K562 (cell line): ENCODE measurements around the gene RNF167. TPM values are rescaled to one million over a fixed set of nuclear protein-coding genes. Genes with fewer than 3 reads are reported as not detected.

ENCODE experiments used
- HMGXB4 ChIP-seq: sonication (generic); formaldehyde crosslinking; IDR thresholded peaks from 2 replicates; pipeline ENCODE4 v1.8.1; 2023; ENCODE audit warnings: mild to moderate bottlenecking, missing genetic modification reagents
- JUN ChIP-seq, 2 experiments: sonication (generic) in 1 of 2; formaldehyde crosslinking in 1 of 2; IDR thresholded peaks; 2 replicates each; pipeline versions ENCODE4 v1.6.1 to v1.8.0; 2012 to 2022; ENCODE audit warnings: borderline replicate concordance in 2 of 2, mild to moderate bottlenecking in 2 of 2, improper control_type of control experiment in 1 of 2, low read depth in 1 of 2, low read length in 1 of 2, missing genetic modification reagents in 1 of 2
- KAT7 ChIP-seq: sonication (generic); formaldehyde crosslinking; IDR thresholded peaks from 2 replicates; pipeline ENCODE4 v1.8.0; 2022; ENCODE audit warnings: missing genetic modification reagents, mild to moderate bottlenecking, borderline replicate concordance
- MXI1 ChIP-seq: IDR thresholded peaks from 2 replicates; pipeline ENCODE4 v1.6.1; 2011; ENCODE audit warnings: low read depth, mild to moderate bottlenecking, improper control_type of control experiment, low read length
- MYC ChIP-seq, 2 experiments: fragments of 250-450 bp in 1 of 2; sonication (Bioruptor Pico) in 1 of 2; IDR thresholded peaks; 2 replicates each; pipeline versions ENCODE4 v1.5.1 to v1.6.1; 2012 to 2021; ENCODE audit warnings: low read depth in 2 of 2, borderline replicate concordance in 1 of 2, improper control_type of control experiment in 1 of 2, low read length in 1 of 2, mild to moderate bottlenecking in 1 of 2, moderate library complexity in 1 of 2
- NFATC3 ChIP-seq: fragments of 450-650 bp; IDR thresholded peaks from 2 replicates; pipeline ENCODE4 v1.6.1; 2017; ENCODE audit warnings: mild to moderate bottlenecking
- SIN3A ChIP-seq, 2 experiments: fragments of 150-350 bp in 1 of 2; IDR thresholded peaks; 2 replicates each; pipeline ENCODE4 v1.6.1; 2011 to 2016; ENCODE audit warnings: borderline replicate concordance in 2 of 2, low read depth in 2 of 2, low read length in 2 of 2, mild to moderate bottlenecking in 2 of 2, moderate library complexity in 2 of 2; ENCODE audit not compliant: control insufficient read depth in 1 of 2
- SNRNP70 ChIP-seq: fragments of 200-400 bp; formaldehyde crosslinking; optimal IDR thresholded peaks from 2 replicates; pipeline ENCODE3; 2017; ENCODE audit warnings: low read depth, low read length
- ZNF609 ChIP-seq: sonication (generic); formaldehyde crosslinking; IDR thresholded peaks from 2 replicates; pipeline ENCODE4 v1.8.1; 2023; ENCODE audit warnings: missing genetic modification reagents, mild to moderate bottlenecking, borderline replicate concordance
- polyA plus RNA-seq, 8 experiments: library from polyadenylated mRNA; depleted of rRNA in 4 of 8; stranded (reverse) in 5 of 8; unstranded in 3 of 8; fragments of >200 nt; fragmentation: Nextera tagmentation in 2 of 8; fragmentation: Illumina TruSeq in 1 of 8; extraction: Ambion mirVana in 2 of 8; extraction: Trizol in 1 of 8; gene quantifications; 2 replicates each; pipeline versions ENCODE4 v1.2.1 to v1.2.3, GENCODE V29; 2011 to 2014; ENCODE audit warnings: inconsistent platforms in 1 of 8, missing spikeins in 1 of 8
- total RNA-seq, 7 experiments: library from RNA; depleted of rRNA in 6 of 7; stranded (reverse); fragments of >200 nt in 6 of 7; fragmentation: Illumina TruSeq in 2 of 7; extraction: Trizol in 2 of 7; gene quantifications; 2 replicates each; pipeline versions ENCODE4 v1.2.1 to v1.2.3, GENCODE V29; 2011 to 2021; ENCODE audit warnings: low replicate concordance in 1 of 7
- TF ChIP-seq, protein P1 (sequence below): fragments of 450-650 bp; IDR thresholded peaks from 2 replicates; pipeline ENCODE4 v1.6.1; 2018; ENCODE audit not compliant: partially characterized antibody
- TF ChIP-seq, protein P2 (sequence below): fragments of 450-650 bp; conservative IDR thresholded peaks from 2 replicates; pipeline ENCODE4 v1.6.1; 2016; ENCODE audit warnings: missing genetic modification characterization, low read depth, mild to moderate bottlenecking, control low read depth, missing compliant biosample characterization

The RNF167 gene
- total and polyA plus RNA-seq, 9 of the 15 experiments (the other 6 are each of a cell fraction or from before 2014, with no cell fraction given) = 16.5 to 143 (median 45.5) TPM

DNA sequence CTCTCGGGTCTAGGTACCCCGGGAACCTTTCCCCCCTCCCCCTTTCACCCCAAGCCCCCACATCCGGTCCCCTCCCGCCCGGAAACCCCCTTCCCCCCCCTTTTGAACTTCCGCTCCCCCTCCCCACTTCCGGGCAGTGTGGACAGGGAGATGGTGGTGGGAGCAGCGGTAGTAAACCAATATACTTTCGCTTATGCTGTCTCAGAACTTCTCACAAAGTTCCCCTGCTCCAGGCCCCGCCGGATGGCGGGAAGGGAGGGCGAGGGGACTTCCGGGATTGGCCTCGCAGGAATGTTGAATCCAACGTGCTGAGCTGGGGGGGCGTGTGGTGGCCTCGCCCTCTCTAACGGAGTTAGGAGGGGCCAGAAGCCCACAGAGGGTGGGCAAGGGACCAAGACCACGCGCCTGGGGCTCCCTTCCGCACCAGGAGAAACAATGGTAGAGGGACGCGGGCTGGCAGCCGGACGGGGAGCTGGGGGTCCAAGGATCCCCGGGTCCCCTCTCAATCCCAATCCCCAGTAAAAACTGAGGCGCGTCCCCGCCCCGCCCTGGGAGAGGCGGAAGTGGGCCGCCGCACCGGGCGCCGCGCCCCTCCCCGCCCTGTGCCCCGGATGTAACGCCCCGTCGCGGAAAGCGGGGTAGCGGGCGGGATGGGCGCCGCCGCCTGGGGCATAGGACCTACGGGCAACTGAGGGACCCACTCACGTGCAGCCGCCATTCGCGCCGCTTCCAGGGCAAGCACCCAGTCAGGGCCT lies 7.5 kb downstream of the RNF167 start (continued):
- TF ChIP-seq KAT7 (0 out of 2 replicates have a peak, but pooled peaks have one; percentile 42), SNRNP70 (no peak), NFATC3 (no peak), MYC (IDR thresholded peaks at IDR 0.05; ENCODE audit: low read depth, low read length) (peak; percentile 44; the same call in 1 of the 2 replicates), MYC (CRISPR knock-in tag; IDR thresholded peaks at IDR 0.05; ENCODE audit: borderline replicate concordance, low read depth) (no peak), HMGXB4 (CRISPR knock-in tag) (no peak), MXI1 (peak; percentile 45; the same call in 1 of the 2 replicates), JUN (IDR thresholded peaks at IDR 0.05; ENCODE audit: borderline replicate concordance, low read depth, low read length) (no peak), JUN (CRISPR knock-in tag; IDR thresholded peaks at IDR 0.05; ENCODE audit: borderline replicate concordance) (no peak), SIN3A (IDR thresholded peaks at IDR 0.05; ENCODE audit: borderline replicate concordance in 2 of 2, control insufficient read depth in 1 of 2, low read depth in 2 of 2, low read length in 2 of 2) (peak; percentile 21 to 80; a peak in 3 of 4 replicates), ZNF609 (CRISPR knock-in tag) (no peak)
- TF ChIP-seq, protein P1, sequence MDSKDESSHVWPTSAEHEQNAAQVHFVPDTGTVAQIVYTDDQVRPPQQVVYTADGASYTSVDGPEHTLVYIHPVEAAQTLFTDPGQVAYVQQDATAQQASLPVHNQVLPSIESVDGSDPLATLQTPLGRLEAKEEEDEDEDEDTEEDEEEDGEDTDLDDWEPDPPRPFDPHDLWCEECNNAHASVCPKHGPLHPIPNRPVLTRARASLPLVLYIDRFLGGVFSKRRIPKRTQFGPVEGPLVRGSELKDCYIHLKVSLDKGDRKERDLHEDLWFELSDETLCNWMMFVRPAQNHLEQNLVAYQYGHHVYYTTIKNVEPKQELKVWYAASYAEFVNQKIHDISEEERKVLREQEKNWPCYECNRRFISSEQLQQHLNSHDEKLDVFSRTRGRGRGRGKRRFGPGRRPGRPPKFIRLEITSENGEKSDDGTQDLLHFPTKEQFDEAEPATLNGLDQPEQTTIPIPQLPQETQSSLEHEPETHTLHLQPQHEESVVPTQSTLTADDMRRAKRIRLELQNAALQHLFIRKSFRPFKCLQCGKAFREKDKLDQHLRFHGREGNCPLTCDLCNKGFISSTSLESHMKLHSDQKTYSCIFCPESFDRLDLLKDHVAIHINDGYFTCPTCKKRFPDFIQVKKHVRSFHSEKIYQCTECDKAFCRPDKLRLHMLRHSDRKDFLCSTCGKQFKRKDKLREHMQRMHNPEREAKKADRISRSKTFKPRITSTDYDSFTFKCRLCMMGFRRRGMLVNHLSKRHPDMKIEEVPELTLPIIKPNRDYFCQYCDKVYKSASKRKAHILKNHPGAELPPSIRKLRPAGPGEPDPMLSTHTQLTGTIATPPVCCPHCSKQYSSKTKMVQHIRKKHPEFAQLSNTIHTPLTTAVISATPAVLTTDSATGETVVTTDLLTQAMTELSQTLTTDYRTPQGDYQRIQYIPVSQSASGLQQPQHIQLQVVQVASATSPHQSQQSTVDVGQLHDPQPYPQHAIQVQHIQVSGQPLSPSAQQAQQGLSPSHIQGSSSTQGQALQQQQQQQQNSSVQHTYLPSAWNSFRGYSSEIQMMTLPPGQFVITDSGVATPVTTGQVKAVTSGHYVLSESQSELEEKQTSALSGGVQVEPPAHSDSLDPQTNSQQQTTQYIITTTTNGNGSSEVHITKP = peak; percentile 51
- TF ChIP-seq, protein P2, sequence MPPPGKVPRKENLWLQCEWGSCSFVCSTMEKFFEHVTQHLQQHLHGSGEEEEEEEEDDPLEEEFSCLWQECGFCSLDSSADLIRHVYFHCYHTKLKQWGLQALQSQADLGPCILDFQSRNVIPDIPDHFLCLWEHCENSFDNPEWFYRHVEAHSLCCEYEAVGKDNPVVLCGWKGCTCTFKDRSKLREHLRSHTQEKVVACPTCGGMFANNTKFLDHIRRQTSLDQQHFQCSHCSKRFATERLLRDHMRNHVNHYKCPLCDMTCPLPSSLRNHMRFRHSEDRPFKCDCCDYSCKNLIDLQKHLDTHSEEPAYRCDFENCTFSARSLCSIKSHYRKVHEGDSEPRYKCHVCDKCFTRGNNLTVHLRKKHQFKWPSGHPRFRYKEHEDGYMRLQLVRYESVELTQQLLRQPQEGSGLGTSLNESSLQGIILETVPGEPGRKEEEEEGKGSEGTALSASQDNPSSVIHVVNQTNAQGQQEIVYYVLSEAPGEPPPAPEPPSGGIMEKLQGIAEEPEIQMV (tag) = no peak
